Measurements from ENCODE around the gene LDHA. TPM values are rescaled to one million over a fixed set of nuclear protein-coding genes. Genes with fewer than 3 reads are reported as not detected.

Gene LDHA
- total and polyA plus RNA-seq, 2 of the 8 experiments (the other 6 are each of a cell fraction or from before 2014, with no cell fraction given) = 443 to 486 TPM

DNA sequence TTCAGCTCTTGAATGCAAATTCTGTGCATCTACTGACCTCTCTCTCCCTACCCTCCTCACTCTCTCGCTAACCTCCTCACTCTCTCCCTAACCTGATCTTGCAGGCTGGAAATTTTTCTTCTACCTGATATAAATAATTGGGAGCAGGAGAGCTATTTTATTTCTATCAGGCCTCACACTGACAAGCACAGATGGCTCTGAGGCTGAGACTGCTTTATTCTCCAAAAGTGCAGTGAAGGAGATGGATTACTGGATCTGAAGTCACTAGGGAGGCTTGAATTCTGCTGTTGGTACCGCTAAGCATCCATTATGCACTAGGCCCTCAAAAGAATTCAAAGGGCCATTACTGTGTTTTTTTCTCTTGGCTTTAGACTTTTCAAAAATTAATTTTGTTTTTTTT is 19.4 kb upstream of the LDHA start:
- no peak overlapping the region for H3K56ac ChIP-seq (replicated peaks; ENCODE audit: insufficient read length, low read depth, low read length)
- H2AK5ac ChIP-seq (ENCODE audit: low read depth, low read length) = no peak overlapping the region
- no peak overlapping the region for H3K27ac ChIP-seq (ENCODE audit: low read depth, low read length)
- WGBS, 2 experiments (ENCODE audit: extremely low coverage in 1 of 2, insufficient coverage in 1 of 2, insufficient read length in 1 of 2, insufficient replicate concordance in 2 of 2, low coverage in 1 of 2, low lambda C conversion rate in 2 of 2, missing lambda C conversion rate in 1 of 2) = 83% methylated on average over 2 of the region's 2 CpGs; no CpG with 5 or more reads in 1 of the 2 experiments
- H3K27me3 ChIP-seq (replicated peaks in 1 of 4; ENCODE audit: control insufficient read depth in 3 of 4, extremely low read depth in 1 of 4, insufficient read depth in 3 of 4, low read length in 3 of 4) = no peaks in the 10 kb centered on the region
- no peaks in the 10 kb centered on the region for H3K4me1 ChIP-seq (replicated peaks in 1 of 4; ENCODE audit: control insufficient read depth in 3 of 4, insufficient read depth in 4 of 4, low read length in 3 of 4)
- FAIRE-seq = no peak
- no peak overlapping the region for H4K5ac ChIP-seq (ENCODE audit: insufficient read length, low read depth, low read length)
- H2AFZ ChIP-seq (ENCODE audit: low read length) = no peak overlapping the region
- no peak overlapping the region for H2BK5ac ChIP-seq (ENCODE audit: low read depth, low read length)
- no peak overlapping the region for H2BK120ac ChIP-seq (replicated peaks; ENCODE audit: low read depth, low read length)
- no peak overlapping the region for H3K18ac ChIP-seq (ENCODE audit: extremely low read depth, low read length)
- H3K23me2 ChIP-seq (ENCODE audit: low read depth, low read length) = no peaks in the 10 kb centered on the region
- H2BK15ac ChIP-seq (ENCODE audit: low read length) = no peak overlapping the region
- H3K79me2 ChIP-seq (ENCODE audit: control insufficient read depth in 1 of 2, insufficient read depth in 2 of 2, low read length in 2 of 2) = no peaks in the 10 kb centered on the region
- H3K4ac ChIP-seq (replicated peaks; ENCODE audit: insufficient read length, low read depth, low read length) = no peak overlapping the region
- H4K91ac ChIP-seq (replicated peaks; ENCODE audit: insufficient read length, low read length) = no peak overlapping the region
- H3K14ac ChIP-seq (ENCODE audit: insufficient read length) = no peak overlapping the region
- no peak overlapping the region for H3K9ac ChIP-seq (replicated peaks in 1 of 4; ENCODE audit: extremely low read depth in 1 of 4, low read depth in 3 of 4, low read length in 3 of 4)
- H3K23ac ChIP-seq (ENCODE audit: insufficient read length) = no peak overlapping the region
- H2BK12ac ChIP-seq (ENCODE audit: low read depth, low read length) = no peak overlapping the region
- no peaks in the 10 kb centered on the region for H3K9me3 ChIP-seq (ENCODE audit: insufficient read depth in 2 of 2, low read depth in 1 of 2, low read length in 1 of 2)
- no peaks in the 10 kb centered on the region for H3K36me3 ChIP-seq (ENCODE audit: control insufficient read depth in 2 of 4, insufficient read depth in 4 of 4, low read length in 3 of 4)
- H4K20me1 ChIP-seq (replicated peaks in 1 of 2; ENCODE audit: control insufficient read depth in 1 of 2, insufficient read depth in 2 of 2, low read length in 2 of 2) = no peaks in the 10 kb centered on the region
- ChIA-PET CTCF (ENCODE audit: partially characterized antibody) (interaction anchor here (0.8 to 1.3 kb wide), 3 partner anchors 9 to 230 kb away, joined by 3 read pairs; no protein-coding TSS in a partner anchor), POLR2A (ENCODE audit: partially characterized antibody) (interaction anchor here (2.6 kb wide), 1 partner anchor 20 kb away, joined by 11 read pairs; no protein-coding TSS in a partner anchor)
- DNase-seq (ENCODE audit: low read depth in 1 of 2, low spot score in 2 of 2) = no peak
- no peak overlapping the region for H3K4me2 ChIP-seq (ENCODE audit: insufficient read depth in 1 of 2, low read depth in 2 of 2, low read length in 2 of 2)
- H3K79me1 ChIP-seq (ENCODE audit: low read depth, low read length) = no peaks in the 10 kb centered on the region
- no peak overlapping the region for H3K4me3 ChIP-seq (ENCODE audit: extremely low read depth in 1 of 4, insufficient read depth in 2 of 4, low read depth in 3 of 4, low read length in 4 of 4)
- H2BK20ac ChIP-seq (ENCODE audit: low read length) = no peak overlapping the region
- no peak overlapping the region for H4K8ac ChIP-seq (ENCODE audit: extremely low read depth, insufficient read depth, low read length)
- TF ChIP-seq TCF12 (IDR thresholded peaks at IDR 0.05; ENCODE audit: low read depth, low read length) = no peak
- TF ChIP-seq CBX8 (IDR thresholded peaks at IDR 0.05; ENCODE audit: borderline replicate concordance, low read depth, low read length) = no peak
- no peak for TF ChIP-seq GABPA (IDR thresholded peaks at IDR 0.05; ENCODE audit: borderline replicate concordance, insufficient read depth, low read length)
- TF ChIP-seq JUN (IDR thresholded peaks at IDR 0.05; ENCODE audit: low read depth, low read length) = no peak
- no peak for TF ChIP-seq CEBPB (IDR thresholded peaks at IDR 0.05; ENCODE audit: low read depth, low read length)
- TF ChIP-seq, protein P1, sequence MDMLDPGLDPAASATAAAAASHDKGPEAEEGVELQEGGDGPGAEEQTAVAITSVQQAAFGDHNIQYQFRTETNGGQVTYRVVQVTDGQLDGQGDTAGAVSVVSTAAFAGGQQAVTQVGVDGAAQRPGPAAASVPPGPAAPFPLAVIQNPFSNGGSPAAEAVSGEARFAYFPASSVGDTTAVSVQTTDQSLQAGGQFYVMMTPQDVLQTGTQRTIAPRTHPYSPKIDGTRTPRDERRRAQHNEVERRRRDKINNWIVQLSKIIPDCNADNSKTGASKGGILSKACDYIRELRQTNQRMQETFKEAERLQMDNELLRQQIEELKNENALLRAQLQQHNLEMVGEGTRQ (IDR thresholded peaks at IDR 0.05; ENCODE audit: low read length) = no peak
- TF ChIP-seq HDAC2 (IDR thresholded peaks at IDR 0.05; ENCODE audit: borderline replicate concordance in 1 of 2, low read depth in 2 of 2, low read length in 2 of 2) = no peak
- TF ChIP-seq FOSL1 (IDR thresholded peaks at IDR 0.05; ENCODE audit: insufficient read depth, low read depth, low read length) = no peak
- TF ChIP-seq RAD21 (IDR thresholded peaks at IDR 0.05 in 1 of 2, conservative IDR thresholded peaks at IDR 0.05 in 1 of 2; ENCODE audit: low read depth in 2 of 2, low read length in 2 of 2) = no peak
- no peak for TF ChIP-seq CHD1 (IDR thresholded peaks at IDR 0.05; ENCODE audit: low read depth, low read length)
- TF ChIP-seq, protein P2, sequence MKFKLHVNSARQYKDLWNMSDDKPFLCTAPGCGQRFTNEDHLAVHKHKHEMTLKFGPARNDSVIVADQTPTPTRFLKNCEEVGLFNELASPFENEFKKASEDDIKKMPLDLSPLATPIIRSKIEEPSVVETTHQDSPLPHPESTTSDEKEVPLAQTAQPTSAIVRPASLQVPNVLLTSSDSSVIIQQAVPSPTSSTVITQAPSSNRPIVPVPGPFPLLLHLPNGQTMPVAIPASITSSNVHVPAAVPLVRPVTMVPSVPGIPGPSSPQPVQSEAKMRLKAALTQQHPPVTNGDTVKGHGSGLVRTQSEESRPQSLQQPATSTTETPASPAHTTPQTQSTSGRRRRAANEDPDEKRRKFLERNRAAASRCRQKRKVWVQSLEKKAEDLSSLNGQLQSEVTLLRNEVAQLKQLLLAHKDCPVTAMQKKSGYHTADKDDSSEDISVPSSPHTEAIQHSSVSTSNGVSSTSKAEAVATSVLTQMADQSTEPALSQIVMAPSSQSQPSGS (IDR thresholded peaks at IDR 0.05; ENCODE audit: low read length) = no peak
